ENCODE measurements around the gene UTY.

UTY gene

GRCh38 chrY:13479828-13480227, at the start of gene UTY:
Gene UTY (minus strand): TSS chrY:13480033. CDS start chrY:13479665, 368 bp downstream.
- in situ Hi-C loops (cut with MboI; ENCODE audit: low sequenced_read_pairs): no loop called here

DNA sequence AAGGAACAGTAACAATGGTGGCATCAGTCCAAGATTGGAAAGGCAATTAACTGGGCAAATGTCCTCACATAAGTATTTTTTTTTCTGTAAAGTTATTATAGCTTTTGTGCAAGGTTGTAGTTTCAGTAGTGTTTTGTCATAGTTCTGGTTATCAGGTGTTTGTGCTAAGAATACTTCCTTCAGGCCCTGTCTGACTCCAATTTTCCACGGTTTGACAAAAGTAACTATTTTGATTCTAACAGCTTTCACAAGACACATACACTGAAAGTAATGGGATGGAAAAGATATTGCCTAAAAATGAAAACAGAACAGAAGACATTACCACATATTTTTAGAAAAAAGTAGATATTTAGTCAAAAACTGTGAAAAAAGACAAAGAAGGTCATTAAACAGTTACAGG, 40.6 kb upstream of the UTY start:
- in situ Hi-C loops (cut with MboI; ENCODE audit: low sequenced_read_pairs): no loop called here

DNA sequence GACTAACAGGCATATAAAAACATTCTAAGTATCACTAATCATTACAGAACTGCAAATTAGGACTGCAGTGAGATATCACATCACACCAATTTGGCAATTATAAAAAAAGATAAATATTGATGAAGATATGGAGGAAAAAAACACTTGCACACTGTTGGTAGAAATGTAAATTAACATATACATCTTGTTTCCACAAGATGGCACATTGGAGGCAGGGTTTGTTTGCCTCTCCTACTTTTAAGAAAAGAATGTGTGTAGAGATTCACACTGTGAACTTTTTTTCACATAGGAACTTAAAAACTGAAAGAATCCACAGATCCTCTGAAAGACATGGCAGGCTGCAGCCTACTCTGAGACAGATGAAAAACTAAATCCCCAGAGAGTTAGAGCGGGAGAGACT, 21.4 kb upstream of the UTY start:
- in situ Hi-C loops (cut with MboI; ENCODE audit: low sequenced_read_pairs): no loop called here

GRCh38 chrY:13493737-13494136, 13.9 kb upstream of the UTY start:
- in situ Hi-C loops (cut with MboI; ENCODE audit: low sequenced_read_pairs): no loop called here

GRCh38 chrY:13492408-13492807, 12.6 kb upstream of the UTY start:
- in situ Hi-C loops (cut with MboI; ENCODE audit: low sequenced_read_pairs): no loop called here

DNA sequence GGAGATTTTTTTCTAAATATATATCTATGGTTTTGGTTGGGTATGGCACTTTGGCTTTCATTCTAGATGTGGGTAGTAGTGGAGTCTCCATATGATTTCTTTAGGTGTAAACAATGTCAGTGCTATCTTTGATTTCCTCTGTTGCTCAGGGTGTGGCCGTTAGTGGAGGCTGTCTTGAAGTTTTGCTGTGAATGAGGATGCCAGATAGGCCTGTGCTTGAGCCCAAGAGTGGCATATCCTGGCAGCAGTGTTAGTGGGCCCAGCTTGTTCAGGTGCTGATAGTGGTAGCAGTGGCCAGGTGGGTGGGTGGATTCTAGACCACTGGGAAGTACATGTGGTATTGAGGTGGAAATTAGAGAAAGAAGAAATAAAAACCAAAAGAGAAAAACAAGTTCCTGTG, 8.9 kb upstream of the UTY start:
- in situ Hi-C loops (cut with MboI; ENCODE audit: low sequenced_read_pairs): no loop called here

GRCh38 chrY:13479121-13479711, 617 bp downstream of the UTY start:
- in situ Hi-C loops (cut with MboI; ENCODE audit: low sequenced_read_pairs): no loop called here

DNA sequence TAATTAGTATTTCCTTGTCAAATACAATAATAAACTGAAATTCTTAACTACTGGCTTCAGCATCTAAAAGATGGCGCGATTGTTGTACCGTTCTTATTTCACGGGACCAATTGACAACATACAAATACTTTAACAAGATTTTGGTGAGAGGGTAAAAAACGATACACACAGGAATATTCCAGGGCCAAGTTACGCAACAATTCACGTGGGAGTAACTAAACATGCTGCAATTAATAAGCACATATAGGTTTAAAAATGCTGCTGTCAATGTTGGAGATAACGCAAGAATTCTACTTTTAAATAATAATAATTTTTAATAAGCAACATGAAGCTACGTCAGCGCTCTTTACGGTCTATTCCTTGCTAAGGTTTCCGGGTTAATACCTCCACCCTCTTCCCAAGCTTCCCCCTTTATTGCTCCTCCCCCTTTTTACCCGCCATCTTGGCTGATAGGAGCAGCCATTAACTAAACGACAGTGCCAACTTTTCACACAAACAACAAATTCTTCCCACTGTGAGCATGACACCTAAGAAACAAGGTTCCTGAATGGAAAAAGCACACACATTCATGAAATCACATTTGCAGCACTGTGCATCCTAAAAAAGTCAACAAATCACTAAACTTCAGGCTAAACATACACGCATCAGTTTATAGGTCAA, 1.6 kb downstream of the UTY start:
- in situ Hi-C loops (cut with MboI; ENCODE audit: low sequenced_read_pairs): no loop called here

DNA sequence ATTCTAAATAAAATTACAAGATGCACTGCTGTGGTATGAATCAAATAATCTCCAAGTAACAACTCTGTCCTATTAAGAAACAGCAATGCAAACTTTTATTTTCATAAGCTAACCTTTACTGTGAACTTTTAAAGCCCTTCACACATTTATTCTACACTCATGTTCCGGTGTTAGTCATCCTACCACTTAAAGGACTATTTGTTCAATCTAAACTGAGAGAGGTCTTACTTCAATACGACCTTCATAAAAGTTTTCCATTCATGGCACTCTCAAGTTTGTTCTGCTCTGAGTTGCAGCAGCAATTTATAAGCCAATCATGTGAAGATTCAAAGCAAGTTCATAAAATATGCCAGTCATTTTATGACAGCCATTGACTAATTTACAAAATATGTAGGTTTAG, 4.8 kb downstream of the UTY start:
- in situ Hi-C loops (cut with MboI; ENCODE audit: low sequenced_read_pairs): no loop called here

GRCh38 chrY:13451572-13451971, 28.3 kb downstream of the UTY start:
- in situ Hi-C loops (cut with MboI; ENCODE audit: low sequenced_read_pairs): no loop called here

DNA sequence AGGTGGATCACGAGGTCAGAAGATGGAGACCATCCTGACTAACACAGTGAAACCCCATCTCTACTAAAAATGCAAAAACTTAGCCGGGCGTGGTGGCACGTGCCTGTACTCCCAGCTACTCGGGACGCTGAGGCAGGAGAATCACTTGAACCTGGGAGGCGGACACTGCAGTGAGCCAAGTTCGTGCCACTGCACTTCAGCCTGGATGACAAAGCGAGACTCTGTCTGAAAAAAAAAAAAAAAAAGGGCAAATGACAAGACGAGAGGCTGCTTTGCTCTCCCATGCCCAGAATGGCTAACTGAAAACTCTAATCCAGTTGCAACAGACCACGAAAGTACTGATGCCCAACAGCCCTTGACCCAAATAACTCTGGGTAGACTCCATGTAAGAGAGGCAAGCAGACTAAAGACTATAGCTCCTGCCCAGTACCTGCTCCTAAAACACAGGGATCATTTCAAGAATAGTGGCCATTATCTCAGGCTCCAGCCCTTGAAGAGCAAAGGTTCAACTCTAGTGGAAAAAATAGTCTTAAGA, 29.2 kb downstream of the UTY start:
- in situ Hi-C loops (cut with MboI; ENCODE audit: low sequenced_read_pairs): no loop called here

GRCh38 chrY:13445566-13445965, 34.3 kb downstream of the UTY start:
- in situ Hi-C loops (cut with MboI; ENCODE audit: low sequenced_read_pairs): no loop called here

DNA sequence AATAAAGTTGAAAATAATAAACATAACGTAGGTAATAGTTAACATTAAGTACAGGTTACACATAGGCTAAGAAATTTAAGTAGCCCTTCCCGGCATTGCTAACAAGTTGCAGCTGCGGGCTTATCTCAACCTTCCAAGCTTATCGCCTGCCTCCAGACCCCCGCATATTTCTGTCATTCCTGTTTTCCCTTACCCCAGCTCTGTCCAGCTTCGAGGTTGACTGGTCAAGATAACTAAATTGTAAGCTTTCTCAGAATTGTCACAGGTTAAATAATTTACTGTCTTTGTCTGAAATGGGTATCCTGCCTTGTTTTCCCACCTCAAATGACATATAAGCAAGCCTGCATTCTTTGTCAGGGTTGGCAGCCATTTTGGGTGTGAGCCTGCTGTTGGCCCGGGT, 36.7 kb downstream of the UTY start:
- in situ Hi-C loops (cut with MboI; ENCODE audit: low sequenced_read_pairs): no loop called here

- in situ Hi-C loops (cut with MboI; ENCODE audit: low sequenced_read_pairs): no loop called here
Observed at GRCh38 chrY:13440811-13441210, 39.0 kb downstream of the UTY start.

- in situ Hi-C loops (cut with MboI; ENCODE audit: low sequenced_read_pairs): no loop called here
Observed at GRCh38 chrY:13435968-13436937, 43.6 kb downstream of the UTY start.

GRCh38 chrY:13435206-13435967, 44.4 kb downstream of the UTY start:
- in situ Hi-C loops (cut with MboI; ENCODE audit: low sequenced_read_pairs): no loop called here

GRCh38 chrY:13432293-13433025, 47.4 kb downstream of the UTY start:
- in situ Hi-C loops (cut with MboI; ENCODE audit: low sequenced_read_pairs): no loop called here

DNA sequence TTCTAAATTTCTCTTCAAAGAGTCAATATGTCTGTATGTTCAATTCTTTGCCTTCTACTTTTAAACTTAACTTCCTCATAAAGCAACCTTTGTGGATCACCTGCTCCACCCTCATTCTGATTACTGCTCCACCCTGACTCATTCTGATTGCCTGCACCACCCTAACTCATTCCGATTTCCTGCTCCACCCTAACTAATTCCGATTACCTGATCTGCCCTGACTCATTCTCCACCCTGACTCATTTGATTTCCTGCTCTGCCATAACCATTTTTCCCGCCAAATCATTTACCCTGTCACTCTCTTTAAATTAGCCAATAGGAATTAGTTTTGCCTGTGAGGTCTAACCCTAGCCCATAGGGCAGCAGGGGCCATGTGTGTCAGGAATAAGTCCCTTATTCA, 50.3 kb downstream of the UTY start:
- in situ Hi-C loops (cut with MboI; ENCODE audit: low sequenced_read_pairs): no loop called here

DNA sequence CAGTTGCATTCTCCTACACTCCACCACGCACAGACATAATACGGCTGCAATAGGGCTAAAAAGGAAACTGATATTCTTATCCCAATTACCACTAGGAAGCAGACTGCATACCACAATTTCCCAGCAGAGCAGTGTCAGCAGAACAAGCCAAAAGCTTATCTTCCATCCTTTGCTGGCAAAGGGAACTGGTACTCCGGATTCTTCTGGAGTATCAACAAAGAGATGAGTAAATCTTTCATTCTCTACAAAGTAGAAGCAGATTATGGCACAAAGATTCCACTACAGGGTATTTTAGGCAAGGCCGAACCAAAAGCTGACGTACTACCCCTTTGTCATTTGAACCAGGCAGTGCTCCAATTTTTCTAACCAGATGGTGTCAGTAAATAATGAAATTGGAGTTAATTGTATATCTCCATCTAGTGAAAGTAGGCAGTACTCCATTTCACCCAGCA, 56.5 kb downstream of the UTY start:
- in situ Hi-C loops (cut with MboI; ENCODE audit: low sequenced_read_pairs): no loop called here
